SK-N-SH (cell line): Measurements from ENCODE around the gene KIZ. TPM values are rescaled to one million over a fixed set of nuclear protein-coding genes. Genes with fewer than 3 reads are reported as not detected.

Experiments
- CTCF ChIA-PET: fragments of 300-600, 350-600 bp; formaldehyde crosslinking; extraction: SDS; loops from one replicate; lab custom pipeline; 2021; lab: Yijun Ruan, JAX
- POLR2A ChIA-PET: fragments of 350-600 bp; sonication (Branson Sonifier 250); formaldehyde crosslinking; extraction: SDS; loops from one replicate; lab custom pipeline; 2020; ENCODE audit warnings: antibody characterized with exemption, inconsistent platforms; lab: Yijun Ruan, JAX
- DNase-seq: peaks from one replicate; pipeline ENCODE4 v3.0.0; 2012
- H2AFZ ChIP-seq: fragments of 200-600 bp; sonication (generic); 2 replicates; pipeline ENCODE4 v1.8.1; 2016; ENCODE audit warnings: antibody characterized with exemption, mild to moderate bottlenecking, low read depth
- H3F3A ChIP-seq: fragments of 200-600 bp; sonication (generic); replicated peaks from 2 replicates; pipeline ENCODE3; 2016; ENCODE audit warnings: antibody characterized with exemption, mild to moderate bottlenecking; ENCODE audit not compliant: insufficient read depth
- H3K27ac ChIP-seq, 2 experiments: fragments of 200-500 bp in 1 of 2; fragments of 200-600 bp in 1 of 2; sonication (Bioruptor generic) in 1 of 2; sonication (generic), shearing (Covaris generic) in 1 of 2; 2 replicates each; pipeline versions ENCODE4 v1.5.1 to v1.6.1; 2014 to 2016; ENCODE audit warnings: low read depth in 2 of 2, inconsistent platforms in 1 of 2, low read length in 1 of 2, mild to moderate bottlenecking in 1 of 2, mixed read lengths in 1 of 2
- H3K27me3 ChIP-seq: fragments of 200-600 bp; sonication (generic), shearing (Covaris generic); 2 replicates; pipeline ENCODE4 v1.6.1; 2016; ENCODE audit warnings: mixed run types; ENCODE audit not compliant: insufficient read depth
- H3K36me3 ChIP-seq, 2 experiments: fragments of 200-500 bp in 1 of 2; fragments of 200-600 bp in 1 of 2; sonication (Bioruptor generic) in 1 of 2; sonication (generic) in 1 of 2; replicated peaks in 1 of 2; 2 replicates each; pipeline versions ENCODE3 to v1.5.1; 2014 to 2016; ENCODE audit warnings: low read length in 1 of 2, mild to moderate bottlenecking in 1 of 2; ENCODE audit not compliant: insufficient read depth in 2 of 2, control insufficient read depth in 1 of 2
- H3K4me1 ChIP-seq, 2 experiments: fragments of 200-500 bp in 1 of 2; fragments of 200-600 bp in 1 of 2; sonication (Bioruptor generic) in 1 of 2; sonication (generic), shearing (Covaris generic) in 1 of 2; 2 replicates each; pipeline versions ENCODE4 v1.5.1 to v1.6.1; 2014 to 2016; ENCODE audit warnings: low read depth in 1 of 2, low read length in 1 of 2, mixed run types in 1 of 2; ENCODE audit not compliant: insufficient read depth in 2 of 2, control insufficient read depth in 1 of 2
- H3K4me2 ChIP-seq: fragments of 200-600 bp; sonication (generic), shearing (Covaris generic); 2 replicates; pipeline ENCODE4 v1.6.1; 2017; ENCODE audit warnings: mixed run types
- H3K4me3 ChIP-seq, 2 experiments: fragments of 200-500 bp in 1 of 2; fragments of 200-600 bp in 1 of 2; sonication (Bioruptor generic) in 1 of 2; sonication (generic), shearing (Covaris generic) in 1 of 2; 2 replicates each; pipeline versions ENCODE4 v1.5.1 to v1.8.1; 2014 to 2016; ENCODE audit warnings: low read depth in 2 of 2, inconsistent platforms in 1 of 2, low read length in 1 of 2, mild to moderate bottlenecking in 1 of 2, mixed read lengths in 1 of 2, moderate library complexity in 1 of 2
- H3K79me2 ChIP-seq: fragments of 200-600 bp; sonication (generic); 2 replicates; pipeline ENCODE4 v1.8.1; 2017; ENCODE audit warnings: mild to moderate bottlenecking; ENCODE audit not compliant: insufficient read depth
- H3K9ac ChIP-seq: fragments of 200-600 bp; sonication (generic); 2 replicates; pipeline ENCODE4 v1.6.1; 2017; ENCODE audit warnings: mixed run types
- H3K9me2 ChIP-seq: fragments of 200-600 bp; sonication (generic); 2 replicates; pipeline ENCODE4 v1.6.1; 2017; ENCODE audit warnings: mixed run types
- H3K9me3 ChIP-seq: fragments of 200-600 bp; sonication (generic); 2 replicates; pipeline ENCODE4 v1.6.1; 2017; ENCODE audit warnings: mixed run types, mild to moderate bottlenecking, moderate library complexity
- H4K20me1 ChIP-seq: fragments of 200-600 bp; sonication (generic); 2 replicates; pipeline ENCODE4 v1.6.1; 2017; ENCODE audit warnings: mild to moderate bottlenecking, mixed run types; ENCODE audit not compliant: insufficient read depth
- CTCF ChIP-seq: fragments of 200-600 bp; sonication (generic); IDR thresholded peaks from 2 replicates; pipeline ENCODE4 v1.6.1; 2017; ENCODE audit warnings: antibody characterized with exemption, mild to moderate bottlenecking, moderate library complexity
- ELF1 ChIP-seq: IDR thresholded peaks from 2 replicates; pipeline ENCODE4 v1.4.0; 2012
- EZH2phosphoT487 ChIP-seq: fragments of 200-600 bp; sonication (generic); IDR thresholded peaks from 2 replicates; pipeline ENCODE4 v1.6.1; 2017; ENCODE audit warnings: low read depth, mixed run types, mild to moderate bottlenecking, antibody characterized with exemption, moderate library complexity, borderline replicate concordance
- FOXJ3 ChIP-seq: sonication (generic); formaldehyde crosslinking; IDR thresholded peaks from 2 replicates; pipeline ENCODE4 v1.5.1; 2020; ENCODE audit warnings: mild to moderate bottlenecking, missing genetic modification reagents
- FOXM1 ChIP-seq: IDR thresholded peaks from 2 replicates; pipeline ENCODE4 v1.4.0; 2012; ENCODE audit warnings: low read depth, mild to moderate bottlenecking
- GABPA ChIP-seq: IDR thresholded peaks from 2 replicates; pipeline ENCODE4 v1.4.0; 2012; ENCODE audit warnings: low read depth, mild to moderate bottlenecking
- GATA2 ChIP-seq: sonication (generic); formaldehyde crosslinking; IDR thresholded peaks from 2 replicates; pipeline ENCODE4 v1.5.0; 2020; ENCODE audit warnings: mild to moderate bottlenecking, missing genetic modification reagents
- MEF2A ChIP-seq: IDR thresholded peaks from 2 replicates; pipeline ENCODE4 v1.4.0; 2012; ENCODE audit warnings: low read depth, borderline replicate concordance
- MXI1 ChIP-seq: IDR thresholded peaks from 2 replicates; pipeline ENCODE4 v1.6.1; 2012; ENCODE audit warnings: mild to moderate bottlenecking, low read depth, low read length, improper control_type of control experiment
- POLR2AphosphoS5 ChIP-seq: IDR thresholded peaks from 2 replicates; pipeline ENCODE4 v1.6.1; 2012; ENCODE audit warnings: low read depth, low read length
- RAD21 ChIP-seq: IDR thresholded peaks from 2 replicates; pipeline ENCODE4 v1.6.1; 2012; ENCODE audit warnings: mild to moderate bottlenecking, low read length
- RCOR1 ChIP-seq: fragments of 150-350 bp; IDR thresholded peaks from 2 replicates; pipeline ENCODE4 v1.6.1; 2017; ENCODE audit warnings: antibody characterized with exemption, low read length
- RFX5 ChIP-seq: IDR thresholded peaks from 2 replicates; pipeline ENCODE4 v1.6.1; 2012; ENCODE audit warnings: mild to moderate bottlenecking, improper control_type of control experiment, low read length
- SMC3 ChIP-seq: IDR thresholded peaks from 2 replicates; pipeline ENCODE4 v1.6.1; 2012; ENCODE audit warnings: low read depth, low read length, improper control_type of control experiment
- TCF12 ChIP-seq: IDR thresholded peaks from 2 replicates; pipeline ENCODE4 v1.4.0; 2012
- TEAD4 ChIP-seq: IDR thresholded peaks from 2 replicates; pipeline ENCODE4 v1.4.0; 2012; ENCODE audit warnings: mild to moderate bottlenecking, borderline replicate concordance; ENCODE audit not compliant: insufficient read depth
- WGBS: methylation state at CpG from one replicate; pipeline ENCODE4 v1.1.6; 2017; ENCODE audit warnings: low lambda C conversion rate; 5-methylcytosine and 5-hydroxymethylcytosine counted together
- polyA plus RNA-seq, 3 experiments: library from polyadenylated mRNA; depleted of rRNA; stranded (reverse); fragments of >200 nt; gene quantifications; 2 replicates each; pipeline ENCODE4 v1.2.3, GENCODE V29; 2012
- TF ChIP-seq, protein P1 (sequence below): IDR thresholded peaks from 2 replicates; pipeline ENCODE4; 2012
- TF ChIP-seq, protein P2 (sequence below): fragments of 150-350 bp; IDR thresholded peaks from 2 replicates; pipeline ENCODE4 v1.6.1; 2017; ENCODE audit warnings: antibody characterized with exemption, low read length, low read depth, borderline replicate concordance
- TF ChIP-seq, protein P3 (sequence below): IDR thresholded peaks from 2 replicates; pipeline ENCODE4 v1.4.0; 2012; ENCODE audit warnings: low read depth, borderline replicate concordance

The KIZ gene
- polyA plus RNA-seq, 1 of the 3 experiments (the other 2 are of a cell fraction) = 3.9 TPM

- Histone ChIP-seq H3K27me3 (peaks cover 23% of the 10 kb centered on the region), H3K9ac (no peak overlapping the region), H3K79me2 (no peaks in the 10 kb centered on the region), H4K20me1 (no peaks in the 10 kb centered on the region), H3F3A (no peaks in the 10 kb centered on the region), H3K36me3 (no peaks in the 10 kb centered on the region), H3K4me2 (no peak overlapping the region), H2AFZ (no peak overlapping the region), H3K9me2 (no peaks in the 10 kb centered on the region)
- WGBS = 24% methylated on average over 14 of the region's 15 CpGs
- POLR2A ChIA-PET = interaction anchor here (0.6 kb wide), 1 partner anchor 334 kb away, joined by 3 read pairs; no protein-coding TSS in a partner anchor
- no peak for TF ChIP-seq RCOR1
- TF ChIP-seq TEAD4 = no peak
- TF ChIP-seq, protein P1, sequence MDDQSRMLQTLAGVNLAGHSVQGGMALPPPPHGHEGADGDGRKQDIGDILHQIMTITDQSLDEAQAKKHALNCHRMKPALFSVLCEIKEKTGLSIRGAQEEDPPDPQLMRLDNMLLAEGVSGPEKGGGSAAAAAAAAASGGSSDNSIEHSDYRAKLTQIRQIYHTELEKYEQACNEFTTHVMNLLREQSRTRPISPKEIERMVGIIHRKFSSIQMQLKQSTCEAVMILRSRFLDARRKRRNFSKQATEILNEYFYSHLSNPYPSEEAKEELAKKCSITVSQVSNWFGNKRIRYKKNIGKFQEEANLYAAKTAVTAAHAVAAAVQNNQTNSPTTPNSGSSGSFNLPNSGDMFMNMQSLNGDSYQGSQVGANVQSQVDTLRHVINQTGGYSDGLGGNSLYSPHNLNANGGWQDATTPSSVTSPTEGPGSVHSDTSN = no peak
- TF ChIP-seq SMC3 = no peak
- no peak for TF ChIP-seq MXI1
- TF ChIP-seq TCF12 = no peak
- TF ChIP-seq, all 33 proteins: peak for 0
- DNase-seq = no peak
- CTCF ChIA-PET = interaction anchor here (1.0 to 2.0 kb wide), 3 partner anchors 11 to 425 kb away, joined by 3 to 11 read pairs (median 3); no protein-coding TSS in a partner anchor
- no peaks in the 10 kb centered on the region for H3K4me1 ChIP-seq
- H3K4me3 ChIP-seq = no peak overlapping the region
- no peaks in the 10 kb centered on the region for H3K9me3 ChIP-seq
- H3K27ac ChIP-seq = no peak overlapping the region
These were observed 139.6 kb downstream of the KIZ start for GRCh38 chr20:21265261-21266190.

GRCh38 chr20:21266191-21266536 is 140.3 kb downstream of the KIZ start:
- H3K4me1 ChIP-seq = no peaks in the 10 kb centered on the region
- no peaks in the 10 kb centered on the region for H3K36me3 ChIP-seq
- ChIA-PET CTCF (interaction anchor here (1.1 to 2.0 kb wide), 2 partner anchors 10 to 30 kb away, joined by 3 to 11 read pairs; no protein-coding TSS in a partner anchor), POLR2A (no interaction called here)
- H3K4me3 ChIP-seq = no peak overlapping the region
- no peaks in the 10 kb centered on the region for H3K79me2 ChIP-seq
- no peak overlapping the region for H2AFZ ChIP-seq
- no peak overlapping the region for H3K27ac ChIP-seq
- no peaks in the 10 kb centered on the region for H3F3A ChIP-seq
- no peaks in the 10 kb centered on the region for H4K20me1 ChIP-seq
- H3K9me3 ChIP-seq = no peaks in the 10 kb centered on the region
- peaks cover 23% of the 10 kb centered on the region for H3K27me3 ChIP-seq
- no peak for DNase-seq
- no peak overlapping the region for H3K4me2 ChIP-seq
- 32% methylated on average over 4 of the region's 5 CpGs for WGBS
- H3K9me2 ChIP-seq = no peaks in the 10 kb centered on the region
- H3K9ac ChIP-seq = no peak overlapping the region
- TF ChIP-seq TCF12 (no peak), FOXJ3 (no peak), GABPA (no peak), CTCF (no peak), POLR2AphosphoS5 (no peak), MEF2A (no peak), RAD21 (no peak), GATA2 (CRISPR knock-in tag) (no peak), EZH2phosphoT487 (no peak), FOXM1 (no peak), RFX5 (no peak), ELF1 (no peak)
- TF ChIP-seq, protein P2, sequence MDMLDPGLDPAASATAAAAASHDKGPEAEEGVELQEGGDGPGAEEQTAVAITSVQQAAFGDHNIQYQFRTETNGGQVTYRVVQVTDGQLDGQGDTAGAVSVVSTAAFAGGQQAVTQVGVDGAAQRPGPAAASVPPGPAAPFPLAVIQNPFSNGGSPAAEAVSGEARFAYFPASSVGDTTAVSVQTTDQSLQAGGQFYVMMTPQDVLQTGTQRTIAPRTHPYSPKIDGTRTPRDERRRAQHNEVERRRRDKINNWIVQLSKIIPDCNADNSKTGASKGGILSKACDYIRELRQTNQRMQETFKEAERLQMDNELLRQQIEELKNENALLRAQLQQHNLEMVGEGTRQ = no peak
- TF ChIP-seq, protein P3, sequence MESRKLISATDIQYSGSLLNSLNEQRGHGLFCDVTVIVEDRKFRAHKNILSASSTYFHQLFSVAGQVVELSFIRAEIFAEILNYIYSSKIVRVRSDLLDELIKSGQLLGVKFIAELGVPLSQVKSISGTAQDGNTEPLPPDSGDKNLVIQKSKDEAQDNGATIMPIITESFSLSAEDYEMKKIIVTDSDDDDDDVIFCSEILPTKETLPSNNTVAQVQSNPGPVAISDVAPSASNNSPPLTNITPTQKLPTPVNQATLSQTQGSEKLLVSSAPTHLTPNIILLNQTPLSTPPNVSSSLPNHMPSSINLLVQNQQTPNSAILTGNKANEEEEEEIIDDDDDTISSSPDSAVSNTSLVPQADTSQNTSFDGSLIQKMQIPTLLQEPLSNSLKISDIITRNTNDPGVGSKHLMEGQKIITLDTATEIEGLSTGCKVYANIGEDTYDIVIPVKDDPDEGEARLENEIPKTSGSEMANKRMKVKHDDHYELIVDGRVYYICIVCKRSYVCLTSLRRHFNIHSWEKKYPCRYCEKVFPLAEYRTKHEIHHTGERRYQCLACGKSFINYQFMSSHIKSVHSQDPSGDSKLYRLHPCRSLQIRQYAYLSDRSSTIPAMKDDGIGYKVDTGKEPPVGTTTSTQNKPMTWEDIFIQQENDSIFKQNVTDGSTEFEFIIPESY = no peak
